HepG2 (cell line): ENCODE measurements around the gene BANK1. TPM values are rescaled to one million over a fixed set of nuclear protein-coding genes. Genes with fewer than 3 reads are reported as not detected.

Experiments used
- ATF2 ChIP-seq: sonication (generic); formaldehyde crosslinking; IDR thresholded peaks from 2 replicates; pipeline ENCODE4 v1.4.0; 2020; ENCODE audit warnings: missing genetic modification reagents
- FOXK1 ChIP-seq: sonication (generic); formaldehyde crosslinking; IDR thresholded peaks from 2 replicates; pipeline ENCODE4 v1.4.0; 2020; ENCODE audit warnings: low read depth, missing genetic modification reagents, borderline replicate concordance
- MAF1 ChIP-seq: sonication (generic); formaldehyde crosslinking; IDR thresholded peaks from 2 replicates; pipeline ENCODE4 v1.5.0; 2020; ENCODE audit warnings: missing genetic modification reagents, borderline replicate concordance
- NFRKB ChIP-seq: fragments of 450-650 bp; IDR thresholded peaks from 2 replicates; pipeline ENCODE4 v1.6.1; 2017
- PAXIP1 ChIP-seq: sonication (generic); formaldehyde crosslinking; conservative IDR thresholded peaks from 2 replicates; pipeline ENCODE4 v1.4.0; 2020; ENCODE audit warnings: mild to moderate bottlenecking, missing genetic modification reagents, moderate library complexity
- RCOR2 ChIP-seq: IDR thresholded peaks from 2 replicates; pipeline ENCODE4 v1.6.1; 2016; ENCODE audit warnings: missing biosample characterization, missing genetic modification reagents
- SMARCE1 ChIP-seq: fragments of 450-650 bp; IDR thresholded peaks from 2 replicates; pipeline ENCODE4 v1.6.1; 2017; ENCODE audit warnings: borderline replicate concordance
- SOX13 ChIP-seq, 3 experiments: fragments of 450-650 bp in 1 of 3; sonication (generic) in 1 of 3; formaldehyde crosslinking in 1 of 3; IDR thresholded peaks in 2 of 3; conservative IDR thresholded peaks in 1 of 3; 2 replicates each; pipeline versions ENCODE4 v1.5.0 to v1.6.1; 2016 to 2020; ENCODE audit warnings: antibody characterized with exemption in 1 of 3, mild to moderate bottlenecking in 1 of 3, missing compliant biosample characterization in 1 of 3, missing genetic modification reagents in 1 of 3, moderate library complexity in 1 of 3
- TCF7 ChIP-seq: sonication (generic); IDR thresholded peaks from 2 replicates; pipeline ENCODE4 v1.6.1; 2016; ENCODE audit warnings: antibody characterized with exemption, low read depth
- ZNF142 ChIP-seq: sonication (generic); formaldehyde crosslinking; IDR thresholded peaks from 2 replicates; pipeline ENCODE4 v1.4.0; 2020; ENCODE audit warnings: missing genetic modification reagents
- ZNF510 ChIP-seq: sonication (generic); formaldehyde crosslinking; IDR thresholded peaks from 2 replicates; pipeline ENCODE4 v1.4.0; 2020; ENCODE audit warnings: low read depth, mild to moderate bottlenecking, missing genetic modification reagents
- ZNF772 ChIP-seq: sonication (generic); formaldehyde crosslinking; IDR thresholded peaks from 2 replicates; pipeline ENCODE4 v1.5.0; 2020; ENCODE audit warnings: mild to moderate bottlenecking, missing genetic modification reagents
- ZNF792 ChIP-seq: IDR thresholded peaks from 2 replicates; pipeline ENCODE4 v1.6.1; 2016
- ZNF800 ChIP-seq: sonication (generic); formaldehyde crosslinking; IDR thresholded peaks from 2 replicates; pipeline ENCODE4 v1.4.0; 2020; ENCODE audit warnings: missing genetic modification reagents
- polyA plus RNA-seq, 8 experiments: library from polyadenylated mRNA; depleted of rRNA in 3 of 8; stranded (reverse) in 7 of 8; unstranded in 1 of 8; fragments of >200 nt; fragmentation: Illumina TruSeq in 4 of 8; extraction: Trizol in 4 of 8; gene quantifications; 2 replicates each; pipeline versions ENCODE4 v1.2.1 to v1.2.3, GENCODE V29; 2011 to 2016; ENCODE audit warnings: low read depth in 4 of 8, missing spikeins in 1 of 8, mixed read lengths in 1 of 8; ENCODE audit not compliant: insufficient read depth in 1 of 8
- total RNA-seq, 5 experiments: library from RNA; depleted of rRNA; stranded (reverse); fragments of >200 nt; fragmentation: Illumina TruSeq; extraction: Trizol; gene quantifications; 2 replicates each; pipeline ENCODE4 v1.2.3, GENCODE V29; 2016; ENCODE audit warnings: low read depth in 1 of 5

Gene BANK1
- total and polyA plus RNA-seq, 2 of the 13 experiments (the other 11 are each of a cell fraction or from before 2014, with no cell fraction given), result 0.15 TPM; not detected in 1

- TF ChIP-seq SOX13 (IDR thresholded peaks at IDR 0.05) (peak; percentile 99), SOX13 (CRISPR knock-in tag; conservative IDR thresholded peaks at IDR 0.05 in 1 of 2, IDR thresholded peaks at IDR 0.05 in 1 of 2) (peak in 1 of 2 experiments; percentile 100; a peak in 2 of 4 replicates), MAF1 (CRISPR knock-in tag) (no peak), ZNF142 (no peak), ZNF800 (CRISPR knock-in tag) (no peak), ATF2 (CRISPR knock-in tag) (peak; percentile 68; the same call in 1 of the 2 replicates), SMARCE1 (no peak), ZNF772 (CRISPR knock-in tag) (no peak), NFRKB (no peak), ZNF510 (CRISPR knock-in tag) (no peak), TCF7 (peak; percentile 24; the same call in 1 of the 2 replicates), RCOR2 (CRISPR knock-in tag) (peak; percentile 60; the same call in 1 of the 2 replicates), ZNF792 (CRISPR knock-in tag) (peak; percentile 100), FOXK1 (CRISPR knock-in tag) (no peak), PAXIP1 (peak; percentile 40; the same call in 1 of the 2 replicates)
Observed at GRCh38 chr4:101885574-101885973, 95.0 kb downstream of the BANK1 start (continued).
